OCI-LY1 (cell line): ENCODE data around the gene TUFM.
"Not testable (repeated sequence)": the region's sequence is repeated elsewhere in the genome, so short reads cannot be mapped to it uniquely, and the experiment has no call there.

Experiments used
- H2AFZ ChIP-seq: fragments of 200-600 bp; sonication (generic), shearing (Covaris generic); 2 replicates; pipeline ENCODE4 v1.6.0; 2014; ENCODE audit warnings: antibody characterized with exemption, mild to moderate bottlenecking, low read length
- H3F3A ChIP-seq: fragments of 200-600 bp; sonication (generic), shearing (Covaris generic); 2 replicates; pipeline ENCODE4 v1.6.0; 2014; ENCODE audit warnings: mild to moderate bottlenecking, antibody characterized with exemption, low read length, moderate library complexity; ENCODE audit not compliant: insufficient read depth
- H3K27ac ChIP-seq: fragments of 200-600 bp; sonication (generic); 2 replicates; pipeline ENCODE4 v1.5.1; 2014; ENCODE audit warnings: low read length, mixed run types, mild to moderate bottlenecking, low read depth; ENCODE audit not compliant: poor library complexity, severe bottlenecking
- H3K27me3 ChIP-seq: fragments of 200-600 bp; sonication (generic); 2 replicates; pipeline ENCODE4 v1.6.0; 2014; ENCODE audit warnings: antibody characterized with exemption, mild to moderate bottlenecking, low read length, moderate library complexity; ENCODE audit not compliant: insufficient read depth
- H3K36me3 ChIP-seq: fragments of 200-600 bp; sonication (generic); 2 replicates; pipeline ENCODE4 v1.6.1; 2014; ENCODE audit warnings: mild to moderate bottlenecking, antibody characterized with exemption, low read length, moderate library complexity, mixed read lengths; ENCODE audit not compliant: insufficient read depth
- H3K4me1 ChIP-seq: fragments of 200-600 bp; sonication (generic); 2 replicates; pipeline ENCODE4 v1.5.1; 2014; ENCODE audit warnings: mild to moderate bottlenecking, low read length, moderate library complexity; ENCODE audit not compliant: insufficient read depth, severe bottlenecking
- H3K4me2 ChIP-seq: fragments of 200-600 bp; sonication (generic), shearing (Covaris generic); 2 replicates; pipeline ENCODE4 v1.6.1; 2014; ENCODE audit warnings: low read length
- H3K4me3 ChIP-seq: fragments of 200-600 bp; sonication (generic); 2 replicates; pipeline ENCODE4 v1.5.1; 2014; ENCODE audit warnings: low read length, low read depth, mild to moderate bottlenecking, mixed read lengths; ENCODE audit not compliant: poor library complexity, severe bottlenecking
- H3K79me2 ChIP-seq: fragments of 200-600 bp; shearing (Covaris generic); 2 replicates; pipeline ENCODE4 v1.6.1; 2016; ENCODE audit warnings: mixed run types, low read length, mixed read lengths; ENCODE audit not compliant: insufficient read depth
- H3K9ac ChIP-seq: fragments of 200-600 bp; sonication (generic), shearing (Covaris generic); 2 replicates; pipeline ENCODE4 v1.6.1; 2014; ENCODE audit warnings: mild to moderate bottlenecking, low read length, mixed read lengths
- H3K9me2 ChIP-seq: fragments of 200-600 bp; sonication (generic), shearing (Covaris generic); 2 replicates; pipeline ENCODE4 v1.6.1; 2014; ENCODE audit warnings: low read depth, mild to moderate bottlenecking, low read length, mixed read lengths
- H3K9me3 ChIP-seq: fragments of 200-600 bp; shearing (Covaris generic); 2 replicates; pipeline ENCODE4 v1.6.1; 2014; ENCODE audit warnings: low read length, mixed read lengths
- H4K20me1 ChIP-seq: fragments of 200-600 bp; sonication (generic), shearing (Covaris generic); 2 replicates; pipeline ENCODE4 v1.6.0; 2016; ENCODE audit warnings: mild to moderate bottlenecking, low read length; ENCODE audit not compliant: insufficient read depth
- CTCF ChIP-seq: fragments of 200-600 bp; sonication (generic), shearing (Covaris generic); IDR thresholded peaks from 2 replicates; pipeline ENCODE4 v1.5.1; 2017; ENCODE audit warnings: mild to moderate bottlenecking, antibody characterized with exemption, low read length, moderate library complexity, mixed read lengths
- EZH2 ChIP-seq: fragments of 200-600 bp; sonication (generic), shearing (Covaris generic); IDR thresholded peaks from 2 replicates; pipeline ENCODE4 v1.8.0; 2017; ENCODE audit warnings: borderline replicate concordance, mixed run types, mild to moderate bottlenecking, antibody characterized with exemption, low read length, moderate library complexity, mixed read lengths

Gene TUFM

DNA sequence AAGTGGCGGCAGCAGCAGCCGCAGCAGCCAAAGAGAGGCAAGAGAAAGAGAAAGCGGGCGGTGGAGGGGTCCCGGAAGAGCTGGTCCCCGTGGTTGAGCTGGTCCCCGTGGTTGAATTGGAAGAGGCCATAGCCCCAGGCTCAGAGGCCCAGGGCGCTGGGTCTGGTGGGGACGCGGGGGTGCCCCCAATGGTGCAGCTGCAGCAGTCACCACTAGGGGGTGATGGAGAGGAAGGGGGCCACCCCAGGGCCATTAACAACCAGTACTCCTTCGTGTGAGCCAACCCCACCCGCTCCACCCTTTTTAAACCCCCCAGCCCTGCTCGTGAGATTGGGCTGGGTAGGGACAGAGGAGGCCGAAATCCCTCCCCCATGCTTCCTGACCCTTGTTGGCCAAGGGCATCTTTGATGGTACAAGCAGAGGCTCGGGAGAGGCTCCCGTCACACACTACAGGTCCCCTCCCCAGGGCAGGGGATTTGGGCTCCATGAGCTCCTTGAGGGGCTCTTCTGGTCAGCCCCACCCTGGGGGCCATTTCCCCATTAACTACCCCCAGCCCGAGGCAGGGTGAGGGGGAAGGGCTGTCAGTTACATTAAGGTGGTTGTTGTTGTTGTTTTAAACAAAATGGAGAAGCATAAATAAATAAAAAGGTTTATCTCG, 27.5 kb upstream of the TUFM start:
- Histone ChIP-seq H3K36me3 (peaks cover 48% of the 10 kb centered on the region), H3K9ac (no peak overlapping the region), H3K27ac (no peak overlapping the region), H3K4me3 (no peak overlapping the region), H2AFZ (no peak overlapping the region), H3K4me1 (peaks cover 5% of the 10 kb centered on the region), H3K4me2 (no peak overlapping the region), H4K20me1 (no peaks in the 10 kb centered on the region), H3K79me2 (no peaks in the 10 kb centered on the region), H3K27me3 (no peaks in the 10 kb centered on the region), H3F3A (no peaks in the 10 kb centered on the region), H3K9me2 (no peaks in the 10 kb centered on the region), H3K9me3 (no peaks in the 10 kb centered on the region)
- TF ChIP-seq EZH2 (no peak), CTCF (peak; percentile 87)

DNA sequence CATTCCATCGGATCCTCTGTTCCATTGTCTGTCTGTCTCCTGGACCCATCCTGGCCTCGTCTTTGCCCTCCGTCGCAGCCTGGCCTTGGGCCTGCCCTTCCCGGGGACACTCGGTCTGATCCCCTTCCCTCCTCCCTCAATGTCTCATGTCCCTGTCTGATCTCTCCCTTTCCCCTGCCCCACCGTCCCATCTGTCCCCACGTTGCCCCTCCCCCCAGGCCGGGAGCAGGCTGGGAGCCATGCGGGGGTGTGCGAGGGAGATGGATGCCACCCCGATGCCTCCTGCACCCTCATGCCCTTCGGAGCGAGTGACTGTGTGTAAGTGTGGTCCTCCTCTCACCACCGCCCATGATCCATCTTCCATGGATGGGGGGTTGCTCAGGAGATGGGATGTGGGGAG, 26.8 kb upstream of the TUFM start:
- Histone ChIP-seq H3K9me3 (no peaks in the 10 kb centered on the region), H3K4me2 (no peak overlapping the region), H2AFZ (no peak overlapping the region), H3K9me2 (no peaks in the 10 kb centered on the region), H3K27me3 (no peaks in the 10 kb centered on the region), H3K4me1 (no peaks in the 10 kb centered on the region), H3K9ac (no peak overlapping the region), H3K27ac (no peak overlapping the region), H3K4me3 (no peak overlapping the region), H3F3A (no peaks in the 10 kb centered on the region), H3K79me2 (no peaks in the 10 kb centered on the region), H4K20me1 (no peaks in the 10 kb centered on the region), H3K36me3 (peaks cover 51% of the 10 kb centered on the region)
- TF ChIP-seq EZH2 (no peak), CTCF (no peak)

DNA sequence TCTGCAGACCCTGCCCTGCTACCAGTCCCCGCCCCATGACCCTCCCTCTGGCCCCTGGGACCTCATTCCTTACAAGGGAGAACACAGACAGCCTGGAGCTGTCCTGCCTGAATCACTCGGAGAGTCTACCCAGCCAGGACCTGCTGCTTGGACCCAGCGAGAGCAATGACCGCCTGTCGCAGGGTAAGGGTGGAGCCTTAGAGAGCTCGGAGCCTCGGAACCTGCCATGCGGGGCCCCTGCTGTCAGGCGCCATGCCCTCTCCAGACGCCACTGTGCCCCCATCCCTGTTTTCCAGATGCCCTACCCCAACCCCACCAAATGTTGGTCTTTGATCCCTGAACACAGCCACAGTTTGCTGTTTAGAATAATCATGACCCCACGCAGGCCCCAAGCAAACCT, 23.1 kb upstream of the TUFM start:
- no peaks in the 10 kb centered on the region for H4K20me1 ChIP-seq
- H3K4me2 ChIP-seq, result no peak overlapping the region
- H3F3A ChIP-seq, result no peaks in the 10 kb centered on the region
- no peak overlapping the region for H3K27ac ChIP-seq
- peaks cover 16% of the 10 kb centered on the region for H3K4me1 ChIP-seq
- peaks cover 59% of the 10 kb centered on the region for H3K36me3 ChIP-seq
- no peaks in the 10 kb centered on the region for H3K27me3 ChIP-seq
- TF ChIP-seq EZH2 (no peak), CTCF (no peak)
- H3K9ac ChIP-seq, result no peak overlapping the region
- no peak overlapping the region for H3K4me3 ChIP-seq
- peaks cover 2% of the 10 kb centered on the region; the same call in 1 of the 2 replicates for H3K79me2 ChIP-seq
- H2AFZ ChIP-seq, result no peak overlapping the region
- H3K9me2 ChIP-seq, result no peaks in the 10 kb centered on the region
- H3K9me3 ChIP-seq, result no peaks in the 10 kb centered on the region

DNA sequence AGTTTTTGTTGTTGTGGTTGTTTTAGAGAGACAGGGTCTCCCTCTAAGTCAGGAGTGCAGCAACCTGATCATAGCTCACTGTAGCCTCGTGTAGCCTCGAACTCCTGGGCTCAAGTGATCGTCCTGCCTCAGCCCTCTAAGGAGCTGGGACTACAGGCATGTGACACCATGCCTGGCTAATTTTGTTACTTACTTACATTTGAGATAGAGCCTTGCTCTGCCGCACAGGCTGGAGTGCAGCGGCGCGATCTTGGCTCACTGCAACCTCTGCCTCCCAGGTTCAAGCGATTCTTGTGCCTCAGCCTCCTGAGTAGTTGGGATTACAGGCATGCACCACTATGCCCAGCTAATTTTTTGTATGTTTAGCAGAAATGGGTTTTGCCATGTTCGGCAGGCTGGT, 21.5 kb upstream of the TUFM start:
- H4K20me1 ChIP-seq, H3K27ac ChIP-seq, H2AFZ ChIP-seq, H3K9me3 ChIP-seq, H3K27me3 ChIP-seq, H3K9ac ChIP-seq, H3K79me2 ChIP-seq, H3K4me3 ChIP-seq, H3K9me2 ChIP-seq, H3F3A ChIP-seq, H3K4me2 ChIP-seq: not testable (repeated sequence)
- Histone ChIP-seq H3K36me3 (peaks cover 48% of the 10 kb centered on the region), H3K4me1 (peaks cover 18% of the 10 kb centered on the region)
